T-helper 2 cell (primary cell): ENCODE data around the gene FAM98B.

Source experiments
- DNase-seq, 5 experiments: peaks; one replicate each; pipeline versions ENCODE4 v3.0.0 to v3.0.0-alpha.2; 2012 to 2022

The FAM98B gene

GRCh38 chr15:38461066-38461833 lies 7.3 kb downstream of the FAM98B start:
- DNase-seq = peak in 1 of 5 experiments; percentile 63

- no peak for DNase-seq
Measured at GRCh38 chr15:38463893-38464292, 10.0 kb downstream of the FAM98B start.

- no peak for DNase-seq
Measured at GRCh38 chr15:38464675-38465074, 10.7 kb downstream of the FAM98B start.

- DNase-seq = no peak
Measured at GRCh38 chr15:38470816-38471215, 16.9 kb downstream of the FAM98B start.

GRCh38 chr15:38471974-38472373 lies 18.0 kb downstream of the FAM98B start:
- DNase-seq = no peak

GRCh38 chr15:38474155-38474757 lies 20.3 kb downstream of the FAM98B start:
- DNase-seq = peak in 2 of 5 experiments; percentile 47 to 75

GRCh38 chr15:38475361-38475760 lies 21.4 kb downstream of the FAM98B start:
- DNase-seq = no peak

GRCh38 chr15:38476120-38476519 lies 22.2 kb downstream of the FAM98B start:
- no peak for DNase-seq

GRCh38 chr15:38477637-38478036 lies 23.7 kb downstream of the FAM98B start:
- DNase-seq = no peak

GRCh38 chr15:38479266-38479665 lies 25.3 kb downstream of the FAM98B start:
- DNase-seq = no peak

- DNase-seq = no peak
Measured at GRCh38 chr15:38479756-38480155, 25.8 kb downstream of the FAM98B start.

- no peak for DNase-seq
Measured at GRCh38 chr15:38481113-38481512, 27.2 kb downstream of the FAM98B start.

- DNase-seq = no peak
Measured at GRCh38 chr15:38481761-38482160, 27.8 kb downstream of the FAM98B start.

GRCh38 chr15:38482572-38482971 lies 28.6 kb downstream of the FAM98B start:
- DNase-seq = no peak

- peak in 1 of 5 experiments; percentile 44 for DNase-seq
Measured at GRCh38 chr15:38486936-38487335, 33.0 kb downstream of the FAM98B start.

- DNase-seq = no peak
Measured at GRCh38 chr15:38487378-38487777, 33.5 kb downstream of the FAM98B start.

GRCh38 chr15:38490242-38490922 lies 36.5 kb downstream of the FAM98B start:
- no peak for DNase-seq

GRCh38 chr15:38496151-38496550 lies 42.2 kb downstream of the FAM98B start:
- DNase-seq = no peak

- no peak for DNase-seq
Measured at GRCh38 chr15:38499651-38500050, 45.7 kb downstream of the FAM98B start.

- DNase-seq = no peak
Measured at GRCh38 chr15:38503496-38503895, 49.6 kb downstream of the FAM98B start.

GRCh38 chr15:38504680-38505467 lies 50.9 kb downstream of the FAM98B start:
- DNase-seq = no peak

- no peak for DNase-seq
Measured at GRCh38 chr15:38506997-38507396, 53.1 kb downstream of the FAM98B start.

- DNase-seq = no peak
Measured at GRCh38 chr15:38507570-38507969, 53.6 kb downstream of the FAM98B start.
